ENCODE data around the gene SLC35B2. TPM values are rescaled to one million over a fixed set of nuclear protein-coding genes. Genes with fewer than 3 reads are reported as not detected.

The SLC35B2 gene
- total RNA-seq, 1 donor, result 92.8 TPM

- TF ChIP-seq, protein P1, sequence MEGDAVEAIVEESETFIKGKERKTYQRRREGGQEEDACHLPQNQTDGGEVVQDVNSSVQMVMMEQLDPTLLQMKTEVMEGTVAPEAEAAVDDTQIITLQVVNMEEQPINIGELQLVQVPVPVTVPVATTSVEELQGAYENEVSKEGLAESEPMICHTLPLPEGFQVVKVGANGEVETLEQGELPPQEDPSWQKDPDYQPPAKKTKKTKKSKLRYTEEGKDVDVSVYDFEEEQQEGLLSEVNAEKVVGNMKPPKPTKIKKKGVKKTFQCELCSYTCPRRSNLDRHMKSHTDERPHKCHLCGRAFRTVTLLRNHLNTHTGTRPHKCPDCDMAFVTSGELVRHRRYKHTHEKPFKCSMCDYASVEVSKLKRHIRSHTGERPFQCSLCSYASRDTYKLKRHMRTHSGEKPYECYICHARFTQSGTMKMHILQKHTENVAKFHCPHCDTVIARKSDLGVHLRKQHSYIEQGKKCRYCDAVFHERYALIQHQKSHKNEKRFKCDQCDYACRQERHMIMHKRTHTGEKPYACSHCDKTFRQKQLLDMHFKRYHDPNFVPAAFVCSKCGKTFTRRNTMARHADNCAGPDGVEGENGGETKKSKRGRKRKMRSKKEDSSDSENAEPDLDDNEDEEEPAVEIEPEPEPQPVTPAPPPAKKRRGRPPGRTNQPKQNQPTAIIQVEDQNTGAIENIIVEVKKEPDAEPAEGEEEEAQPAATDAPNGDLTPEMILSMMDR (IDR thresholded peaks at IDR 0.05; ENCODE audit: insufficient read depth, low read depth, low read length), result no peak
- DNase-seq (ENCODE audit: low read depth), result no peak
- H3K4me3 ChIP-seq (ENCODE audit: low read depth, low read length), result no peak overlapping the region
Measured at GRCh38 chr6:44267252-44267651, 9.9 kb upstream of the SLC35B2 start.

DNA sequence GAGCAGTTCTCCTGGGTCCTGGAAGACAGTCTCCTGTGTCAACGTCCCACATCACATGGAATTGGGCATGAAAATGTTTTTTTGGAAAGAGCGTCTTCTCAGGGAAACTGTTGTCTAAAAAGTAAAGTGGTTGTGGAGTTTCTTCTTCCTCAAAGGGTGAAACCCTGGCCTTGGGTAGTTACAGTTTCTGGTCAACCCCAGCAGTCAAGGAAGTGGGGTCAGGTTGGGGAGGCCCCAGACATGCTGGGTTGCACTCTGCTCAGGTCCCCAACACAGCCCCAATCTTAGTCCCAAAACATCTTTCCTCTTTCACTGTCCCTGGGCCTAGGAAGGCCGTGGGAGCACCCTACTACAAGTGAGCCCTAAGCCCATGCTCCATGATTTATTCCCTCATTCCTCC is 9.0 kb upstream of the SLC35B2 start:
- DNase-seq (ENCODE audit: low read depth), result no peak
- TF ChIP-seq, protein P1 (IDR thresholded peaks at IDR 0.05; ENCODE audit: insufficient read depth, low read depth, low read length), result no peak
- no peak overlapping the region for H3K4me3 ChIP-seq (ENCODE audit: low read depth, low read length)

GRCh38 chr6:44265722-44266233 is 8.4 kb upstream of the SLC35B2 start:
- no peak for DNase-seq (ENCODE audit: low read depth)
- TF ChIP-seq, protein P1 (IDR thresholded peaks at IDR 0.05; ENCODE audit: insufficient read depth, low read depth, low read length), result no peak
- peak overlapping the region; percentile 79 for H3K4me3 ChIP-seq (ENCODE audit: low read depth, low read length)

- H3K4me3 ChIP-seq (ENCODE audit: low read depth, low read length), result peak within 1 kb of the TSS; percentile 79
- TF ChIP-seq, protein P1 (IDR thresholded peaks at IDR 0.05; ENCODE audit: insufficient read depth, low read depth, low read length), result peak; percentile 28
- peak; percentile 90 for DNase-seq (ENCODE audit: low read depth)
Measured at GRCh38 chr6:44265007-44265721, 7.8 kb upstream of the SLC35B2 start, which contains the start of gene NFKBIE. TSS of gene NFKBIE (minus strand) at chr6:44265551. CDS start at chr6:44265346, 205 bp downstream.

DNA sequence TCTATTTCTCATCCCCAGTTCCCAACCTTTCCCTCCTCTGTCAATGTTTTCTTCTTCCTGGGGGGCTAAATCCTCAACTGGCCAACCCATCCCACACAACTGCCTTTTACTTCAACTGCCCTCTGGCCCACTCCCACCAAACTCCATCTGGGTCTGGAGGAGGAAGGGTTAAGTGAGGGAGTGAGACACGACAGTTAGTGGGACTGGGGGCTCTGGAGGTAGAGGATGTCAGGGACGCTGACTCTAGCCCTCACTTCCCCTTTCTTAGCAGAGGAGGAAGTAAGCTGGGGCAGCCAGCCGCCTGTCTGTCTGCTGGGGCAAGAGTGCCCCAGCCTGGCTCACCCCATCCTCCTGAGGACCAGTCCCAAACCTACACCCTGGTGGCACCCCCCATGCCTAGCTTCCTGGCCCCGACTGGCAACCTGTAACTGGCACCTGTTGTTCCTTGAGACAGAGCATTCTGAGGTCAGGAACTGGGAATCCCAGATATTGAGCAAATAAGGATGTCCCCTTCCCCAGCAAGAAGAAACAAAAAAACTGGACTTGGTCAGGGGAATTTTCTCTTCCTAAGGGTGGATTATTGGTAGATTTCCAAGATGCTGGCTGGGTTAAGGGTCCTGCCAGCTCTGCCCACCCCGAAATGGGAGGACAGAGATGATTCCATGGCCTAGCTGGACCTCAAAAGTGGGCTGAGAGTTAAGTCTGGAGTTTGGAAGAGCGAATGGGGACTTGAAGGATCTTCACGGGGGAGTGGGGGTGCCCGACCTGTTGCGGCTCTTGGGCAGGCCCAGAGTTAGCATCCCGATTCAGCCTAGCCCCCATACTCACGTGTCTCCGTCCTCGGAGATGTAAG is 7.1 kb upstream of the SLC35B2 start:
- TF ChIP-seq, protein P1 (IDR thresholded peaks at IDR 0.05; ENCODE audit: insufficient read depth, low read depth, low read length), result no peak
- H3K4me3 ChIP-seq (ENCODE audit: low read depth, low read length), result peak overlapping the region; percentile 79
- no peak for DNase-seq (ENCODE audit: low read depth)

DNA sequence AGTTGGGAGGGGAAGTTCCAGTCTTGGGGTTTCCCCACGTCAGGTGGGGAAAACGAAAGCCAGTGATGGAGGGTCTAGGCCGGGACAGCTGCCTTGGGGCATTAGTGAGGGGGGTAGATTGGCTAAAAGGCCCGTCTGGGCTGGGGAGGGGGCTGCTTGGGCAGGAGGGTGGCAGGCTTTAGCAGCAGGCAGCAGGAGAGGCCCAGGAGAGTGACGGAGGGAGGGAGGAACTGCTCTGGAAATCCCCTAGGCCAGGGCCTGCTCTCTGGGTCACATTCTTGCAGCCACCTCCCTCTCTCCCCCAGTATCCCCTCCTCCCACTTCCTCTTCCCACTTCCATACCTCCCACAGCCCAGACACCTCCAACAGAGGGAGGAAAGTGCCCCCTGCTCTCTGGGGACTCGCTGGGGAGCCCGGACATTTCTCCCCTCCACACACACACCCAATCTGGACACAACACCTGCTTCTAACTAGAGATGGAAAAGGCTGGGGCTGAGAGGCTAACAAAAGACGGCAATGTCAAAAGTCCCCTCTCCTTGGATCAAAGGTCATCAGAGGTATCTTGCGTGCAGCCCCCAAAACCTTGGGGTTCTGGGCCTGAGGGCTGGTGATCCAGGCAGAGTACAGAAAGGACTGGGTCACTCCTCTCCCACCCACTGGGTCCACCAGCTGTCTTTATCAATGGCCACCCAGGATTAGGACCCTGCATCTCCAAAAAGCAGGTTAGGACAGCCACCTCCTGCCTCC is 6.2 kb upstream of the SLC35B2 start:
- DNase-seq (ENCODE audit: low read depth), result peak; percentile 31
- peak overlapping the region; percentile 79 for H3K4me3 ChIP-seq (ENCODE audit: low read depth, low read length)
- TF ChIP-seq, protein P1 (IDR thresholded peaks at IDR 0.05; ENCODE audit: insufficient read depth, low read depth, low read length), result no peak
